ENCODE measurements around the gene SCGB1A1.
A peak's percentile ranks its signal among the peaks of the same experiment; 100 is the strongest.

The SCGB1A1 gene

DNA sequence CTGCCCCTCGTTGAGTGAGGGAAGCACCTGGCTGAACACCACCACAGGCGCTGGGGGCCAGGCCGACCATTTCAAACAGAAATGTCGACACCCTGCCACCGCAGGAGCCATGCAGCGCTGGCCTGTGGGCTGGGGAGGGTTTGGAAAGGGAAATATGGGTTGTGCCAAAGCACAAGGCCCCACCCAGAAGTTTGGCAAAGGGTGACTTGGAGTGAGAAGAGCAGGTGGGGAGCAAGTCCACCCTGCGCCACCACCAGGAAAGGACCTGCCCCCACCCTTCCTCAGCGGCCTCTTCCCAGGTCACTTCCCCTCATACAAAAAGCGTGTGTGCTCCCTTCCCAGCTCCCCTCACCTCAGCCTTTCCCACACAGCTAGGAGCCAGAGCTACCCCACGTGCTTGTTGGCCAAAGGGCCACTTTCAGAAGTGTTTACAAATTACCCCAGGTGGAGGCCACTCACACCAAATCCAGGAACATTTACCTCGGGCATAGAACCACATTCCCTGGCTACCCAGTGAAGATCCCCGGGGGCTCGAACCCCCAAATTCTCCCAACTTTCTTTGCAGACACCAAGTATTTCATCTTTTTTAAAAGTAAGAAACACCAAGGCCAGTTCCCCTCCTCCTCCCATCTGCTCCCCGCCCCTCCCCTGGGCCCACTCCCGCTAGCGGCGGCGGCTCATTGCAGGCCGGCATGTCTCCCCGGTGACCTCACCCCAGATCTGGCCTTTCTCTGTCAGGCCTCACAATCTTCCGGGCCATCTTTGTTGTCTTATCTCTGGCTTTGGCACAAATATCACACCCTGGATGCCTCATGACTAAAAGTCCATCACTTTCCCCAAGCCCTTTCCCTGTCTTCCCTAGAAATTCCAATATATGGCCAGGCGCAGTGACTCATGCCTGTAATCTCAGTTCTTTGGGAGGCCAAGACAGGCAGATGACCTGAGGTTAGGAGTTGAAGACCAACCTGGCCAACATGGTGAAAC, 20.5 kb upstream of the SCGB1A1 start:
- DNase-seq = no peak

DNA sequence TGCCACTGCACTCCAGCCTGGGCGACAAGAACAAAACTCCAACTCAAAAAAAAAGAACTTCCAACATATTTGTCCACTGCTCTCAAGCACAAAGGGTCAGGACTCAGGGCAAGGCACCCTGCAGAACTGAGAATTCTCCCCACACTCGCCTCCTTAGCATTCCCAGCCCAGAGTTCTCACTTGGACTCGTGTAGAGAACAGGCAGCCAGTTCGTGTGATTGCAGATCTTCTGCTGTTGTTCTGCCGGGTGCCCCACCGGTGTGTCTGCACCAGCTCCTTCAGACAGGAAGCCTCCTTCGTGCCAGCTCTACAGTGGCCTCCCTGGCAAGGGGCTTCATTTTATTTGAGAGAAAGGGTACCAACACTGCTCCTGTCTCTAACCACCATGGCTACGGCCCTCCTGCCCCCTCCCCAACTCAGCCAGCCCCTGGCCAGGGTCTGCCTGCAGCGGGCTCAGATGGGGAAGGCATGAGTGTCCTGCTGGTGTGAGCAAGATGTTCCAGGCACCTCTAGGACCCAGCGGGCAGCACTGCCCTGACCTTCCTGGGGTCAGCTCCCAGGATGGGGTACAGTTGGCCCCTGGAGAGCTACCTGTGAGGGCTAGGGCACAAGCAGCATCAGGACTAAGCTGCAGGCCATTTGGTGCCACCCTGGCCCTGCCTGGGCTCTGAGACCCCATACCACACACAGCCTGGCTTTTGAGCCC, 19.5 kb upstream of the SCGB1A1 start:
- peak; percentile 43 for DNase-seq

DNA sequence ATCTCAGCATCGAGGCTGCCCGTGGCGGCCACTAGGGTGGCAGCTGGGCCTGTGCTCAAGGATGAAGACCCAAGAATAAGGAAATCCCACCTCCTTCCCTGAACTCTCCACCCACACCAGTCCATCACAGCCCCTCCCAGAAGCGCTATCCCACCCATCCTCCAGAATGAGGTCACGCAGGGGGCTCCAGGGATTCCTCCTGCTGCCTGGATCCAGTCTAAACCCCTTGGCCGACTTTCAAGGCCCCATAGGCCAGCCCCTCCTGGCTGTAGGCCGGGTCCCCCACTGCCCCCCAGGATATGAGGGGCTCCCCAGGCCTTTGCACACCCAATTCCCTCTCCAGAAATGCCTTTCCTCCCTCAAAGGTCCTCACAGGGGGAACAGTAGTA, 19.0 kb upstream of the SCGB1A1 start:
- DNase-seq = no peak

DNA sequence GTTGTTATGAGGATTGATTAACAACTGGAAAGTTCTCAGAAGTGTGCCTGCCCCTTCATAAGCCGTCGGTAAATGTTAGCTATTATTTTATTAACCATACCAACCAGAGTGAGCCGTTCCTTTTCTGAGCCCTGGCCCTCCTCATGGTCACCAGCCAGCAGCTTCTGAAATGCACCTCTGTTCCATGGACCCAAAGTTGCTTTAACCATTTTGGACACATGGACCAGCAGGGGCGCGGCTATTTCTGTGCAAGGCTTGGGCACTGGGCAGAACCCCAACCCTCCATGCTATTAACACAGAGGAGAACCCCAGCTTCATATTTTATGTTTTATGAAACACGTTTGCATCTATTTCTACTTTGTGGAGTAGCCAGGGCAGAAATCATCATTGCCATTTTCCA, 18.6 kb upstream of the SCGB1A1 start:
- no peak for DNase-seq

DNA sequence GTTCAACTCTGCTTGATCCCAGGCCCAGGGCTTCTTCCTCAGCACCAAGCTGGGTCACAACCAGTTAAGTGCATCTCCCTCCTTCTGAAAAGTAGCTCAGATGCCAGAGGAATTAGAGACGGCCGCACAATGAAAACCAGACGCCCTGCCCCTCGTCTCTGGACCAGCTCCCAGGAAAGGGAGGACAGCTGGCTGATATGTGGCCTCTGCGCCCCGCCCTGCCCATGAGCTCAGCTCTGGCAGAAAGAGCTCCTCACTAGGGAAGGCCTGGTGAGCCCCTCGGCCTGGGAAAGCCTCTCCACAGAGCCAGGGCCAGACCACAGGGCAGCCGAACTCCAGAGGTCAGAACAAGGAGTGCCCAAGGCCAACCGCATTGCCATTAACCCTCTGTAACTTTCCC, 18.1 kb upstream of the SCGB1A1 start:
- no peak for DNase-seq

DNA sequence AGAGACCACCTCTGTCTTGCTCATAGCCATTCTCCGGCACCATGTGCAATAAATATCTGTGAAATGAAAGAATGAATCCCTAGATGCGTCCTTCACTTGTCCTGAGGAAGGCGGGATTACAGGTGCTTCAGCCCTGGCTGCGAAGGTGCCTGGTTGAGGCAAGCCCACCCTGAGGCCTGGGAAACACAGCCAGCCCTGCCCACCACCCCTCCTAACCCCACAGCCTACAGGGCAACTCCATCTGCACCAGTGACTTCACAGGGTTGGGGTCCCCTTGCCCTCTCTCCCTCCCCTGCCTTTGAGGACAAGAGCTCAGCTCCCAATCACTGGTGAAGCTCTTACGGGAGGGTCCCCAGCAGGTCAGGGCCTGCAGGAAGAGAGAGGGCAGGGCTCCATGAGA, 17.5 kb upstream of the SCGB1A1 start:
- DNase-seq = no peak

DNA sequence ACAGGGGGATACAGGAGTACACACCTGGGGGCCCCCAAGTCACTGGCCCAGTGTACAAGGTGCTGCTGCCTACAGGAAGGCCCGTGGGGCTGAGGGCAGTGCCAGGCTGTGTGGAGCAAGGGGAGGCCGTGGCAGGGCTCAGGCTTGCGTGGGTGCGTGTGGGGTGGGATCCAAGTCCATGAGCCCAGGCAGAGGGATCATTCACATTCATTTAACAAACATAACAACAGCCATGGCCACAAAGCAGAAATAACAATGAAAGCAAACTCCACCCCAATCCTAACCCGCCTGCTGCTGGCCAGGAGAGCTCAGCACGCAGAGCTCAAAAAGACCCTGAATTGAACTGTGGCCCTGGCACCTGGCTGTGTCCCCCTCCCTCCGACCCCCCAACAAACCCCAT, 17.0 kb upstream of the SCGB1A1 start:
- peak; percentile 21 for DNase-seq

DNA sequence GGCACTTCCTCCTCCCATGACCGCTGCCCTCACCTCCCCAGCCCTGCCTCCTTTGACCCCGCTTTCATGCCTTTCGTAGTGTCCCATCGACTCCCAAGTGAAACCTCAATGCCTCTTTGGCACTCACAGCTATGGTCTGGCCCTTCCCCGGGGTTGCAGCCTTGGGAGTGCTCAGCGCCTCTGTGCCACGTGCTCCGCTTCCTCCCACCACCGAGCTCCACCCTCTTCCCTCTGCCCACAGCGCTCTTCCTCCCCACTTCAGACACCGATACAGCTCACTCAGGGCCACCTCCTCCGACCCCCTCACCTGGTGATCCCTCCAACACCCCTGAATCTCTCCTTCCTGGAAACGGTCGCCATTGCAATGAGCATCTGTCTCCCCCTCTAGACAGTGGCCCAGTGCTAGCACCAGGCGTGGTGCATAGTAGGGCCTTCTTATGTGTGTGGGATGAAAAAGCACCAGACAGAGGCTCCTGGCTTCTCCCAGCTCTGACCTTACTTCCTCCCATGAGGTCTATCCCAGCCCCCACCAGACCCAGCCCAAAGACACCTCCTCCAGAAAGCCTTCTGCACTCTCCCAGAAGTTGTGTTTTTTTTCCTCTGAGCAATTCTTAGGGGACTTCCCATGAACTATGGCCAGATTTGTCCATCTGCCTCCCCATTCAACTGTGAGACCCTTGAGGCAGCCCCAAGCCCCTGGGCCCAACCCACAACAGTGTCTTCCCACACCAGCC, 16.4 kb upstream of the SCGB1A1 start:
- DNase-seq = peak; percentile 79

DNA sequence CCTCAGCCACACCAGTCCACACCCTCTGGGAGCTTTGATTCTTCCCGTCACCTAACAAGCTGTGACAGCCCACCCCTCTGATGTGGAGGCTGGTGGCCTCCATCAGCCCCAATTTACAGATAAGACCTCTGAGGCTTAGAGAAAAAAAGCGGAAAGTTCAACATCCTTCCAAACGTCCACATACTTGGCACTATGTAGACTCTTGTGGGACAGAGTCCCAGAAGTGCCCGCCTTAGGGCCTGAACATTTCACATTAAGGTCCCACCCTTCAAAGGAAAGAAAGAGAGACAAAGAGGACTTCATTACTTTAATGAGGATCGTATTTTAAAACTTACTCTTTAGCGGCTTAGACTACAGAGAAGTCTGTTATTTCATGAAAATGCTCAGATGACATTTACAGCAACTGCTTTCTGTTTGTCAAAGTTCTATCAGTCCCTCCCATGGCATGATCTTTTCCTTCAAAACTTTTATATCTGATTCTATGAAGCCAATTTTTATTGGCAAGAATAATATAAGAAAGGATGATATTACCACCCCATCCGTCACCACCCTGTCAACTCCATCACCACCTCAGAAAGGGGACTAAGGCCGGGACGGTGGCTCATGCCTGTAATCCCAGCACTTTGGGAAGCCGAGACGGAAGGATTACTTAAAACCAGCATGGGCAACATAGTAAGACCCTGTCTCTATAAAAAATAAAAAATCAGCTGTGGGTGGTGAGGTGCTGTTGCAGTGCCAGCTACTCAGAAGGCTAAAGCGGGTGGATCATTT, 15.7 kb upstream of the SCGB1A1 start:
- DNase-seq = no peak

DNA sequence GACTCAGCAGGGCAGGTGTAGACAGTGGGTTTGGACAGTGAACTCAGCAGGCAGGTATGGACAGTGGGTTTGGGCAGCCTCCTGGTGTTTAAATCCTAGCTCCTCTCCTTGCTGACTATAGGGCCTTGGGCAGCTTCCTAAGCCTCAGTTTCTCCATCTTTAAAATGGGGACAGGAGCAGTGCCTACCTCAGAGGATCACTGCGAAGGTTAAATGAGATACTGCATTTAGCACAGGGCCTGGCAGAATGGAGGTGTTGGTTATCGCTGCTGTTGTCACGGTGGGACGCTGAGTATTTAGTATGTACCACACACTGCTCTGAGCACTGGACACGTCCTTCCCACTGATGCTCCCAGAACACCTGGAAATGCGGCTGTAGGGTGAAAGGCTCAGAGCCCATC, 14.4 kb upstream of the SCGB1A1 start:
- no peak for DNase-seq

DNA sequence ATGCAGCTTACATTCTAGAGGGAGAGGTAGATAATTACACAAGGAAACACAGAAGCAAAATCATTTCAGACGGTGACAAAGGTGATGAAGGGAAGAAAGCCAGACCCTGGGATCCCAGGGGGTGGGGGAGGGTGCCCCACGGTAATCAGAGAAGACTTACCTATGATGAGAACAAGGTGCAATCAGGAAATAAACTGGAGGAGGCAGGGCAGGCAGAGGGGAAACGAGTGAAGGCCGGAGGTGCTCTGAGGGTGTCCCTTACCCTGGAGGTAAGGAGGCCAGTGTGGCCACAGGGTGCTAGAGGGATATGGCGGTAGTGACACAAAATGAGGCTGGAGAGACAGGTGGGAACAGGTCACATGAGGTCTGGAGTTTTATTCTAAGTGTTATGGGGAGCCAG, 13.9 kb upstream of the SCGB1A1 start:
- DNase-seq = no peak

DNA sequence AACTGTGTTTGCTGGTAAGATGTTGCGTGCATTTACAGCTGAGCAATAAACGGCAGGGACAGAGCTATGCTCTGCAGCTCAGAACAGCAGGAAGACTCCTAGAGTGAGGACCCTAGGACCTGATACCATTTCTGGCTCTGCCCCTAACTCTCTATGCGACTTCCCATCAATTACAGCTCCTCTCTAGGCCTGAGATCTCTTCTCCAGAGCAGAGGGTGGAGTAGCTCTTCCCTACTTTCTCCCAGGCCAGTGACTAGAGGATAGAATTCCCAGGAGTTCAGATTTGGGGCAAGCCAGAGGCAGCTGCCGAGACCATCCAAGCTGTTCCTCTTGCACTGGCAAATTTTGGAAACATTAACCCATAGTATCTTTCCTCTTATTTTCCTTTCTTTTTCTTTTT, 12.8 kb upstream of the SCGB1A1 start:
- no peak for DNase-seq

DNA sequence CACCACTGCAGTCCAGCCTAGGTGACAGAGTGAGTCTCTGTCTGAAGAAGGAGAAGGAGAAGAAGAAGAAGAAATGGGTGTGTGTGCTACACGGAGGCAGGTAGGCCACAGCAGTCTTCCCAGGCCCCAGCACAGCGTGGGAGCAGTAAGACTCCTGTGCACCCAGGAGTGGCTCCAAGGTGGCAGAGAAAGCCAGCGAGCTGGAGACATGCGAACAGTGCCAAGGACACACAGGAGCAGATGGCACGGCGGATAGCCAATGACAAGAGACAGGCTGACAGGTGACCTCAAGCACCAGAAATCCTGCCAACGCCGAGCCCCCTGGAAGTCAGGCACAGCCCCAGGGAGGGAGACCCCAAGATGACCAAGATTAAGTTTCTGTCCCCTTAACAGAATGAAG, 9.0 kb upstream of the SCGB1A1 start:
- no peak for DNase-seq

DNA sequence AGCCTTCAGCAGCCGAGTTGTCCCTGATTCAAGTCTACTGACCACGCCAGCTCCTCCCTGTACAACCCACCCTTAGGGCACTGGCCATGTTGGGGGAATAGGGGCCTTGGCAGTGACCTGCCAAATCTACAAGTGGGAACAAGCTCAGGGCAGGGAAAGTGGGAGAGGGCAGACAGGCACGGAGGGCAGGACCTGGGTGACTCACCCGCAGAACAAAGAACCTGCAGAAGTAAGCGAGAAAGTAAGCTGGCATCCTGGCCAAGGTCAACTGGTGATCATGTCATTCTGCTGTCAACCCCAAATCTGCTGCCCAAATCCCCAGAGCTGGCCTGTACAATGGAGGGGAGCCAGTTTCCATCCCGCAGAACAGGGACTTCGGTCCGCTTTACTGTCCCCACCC, 7.9 kb upstream of the SCGB1A1 start:
- no peak for DNase-seq

DNA sequence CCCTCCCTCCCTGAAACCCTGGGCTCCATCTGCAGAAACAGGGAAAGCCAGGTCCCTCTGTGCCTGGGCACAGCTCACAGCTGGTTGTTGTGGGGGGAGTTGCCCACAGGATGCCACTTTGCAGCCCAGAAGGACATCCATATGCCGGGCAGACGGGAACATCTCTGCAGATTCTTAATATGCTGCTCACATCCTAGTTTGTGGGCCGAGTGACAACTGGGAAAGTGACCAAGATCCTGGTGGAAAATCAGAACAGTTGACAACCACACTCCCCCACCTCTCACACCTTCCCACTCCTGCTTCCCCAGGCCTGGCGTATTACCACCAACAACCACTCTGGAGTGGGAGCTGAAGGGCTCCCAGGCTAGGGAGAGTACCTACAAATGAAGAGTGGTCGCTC, 7.3 kb upstream of the SCGB1A1 start:
- no peak for DNase-seq

DNA sequence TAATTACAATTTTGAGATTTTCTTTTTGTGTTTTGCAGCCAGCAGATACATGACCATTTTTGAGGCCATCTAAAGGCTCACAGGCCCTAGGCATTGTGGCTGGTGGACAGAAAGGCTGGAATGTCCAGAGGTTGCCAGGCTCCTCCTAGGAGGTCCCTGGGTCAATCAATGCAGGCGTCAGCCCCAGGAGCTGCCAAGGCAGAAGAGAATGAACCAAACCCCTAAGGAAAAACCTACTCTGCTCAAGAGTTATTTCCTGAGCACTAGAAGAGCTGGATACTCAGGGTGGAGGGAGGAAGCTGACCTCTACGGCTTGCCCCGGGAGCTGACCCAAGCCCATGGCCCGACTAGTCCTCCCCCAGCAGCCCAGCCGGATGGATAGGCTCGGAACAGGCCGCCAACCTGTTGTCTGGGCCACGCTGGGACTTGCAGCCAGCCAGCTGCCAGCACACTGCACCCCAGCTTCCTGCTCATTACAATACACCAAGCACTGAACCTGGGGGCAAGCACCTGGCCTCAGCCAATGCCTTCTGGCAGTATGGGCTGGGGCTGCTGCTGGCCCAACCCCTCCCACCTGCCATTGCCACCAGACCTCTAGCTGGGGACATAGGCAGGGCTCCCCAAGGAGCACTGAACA, 5.7 kb upstream of the SCGB1A1 start:
- no peak for DNase-seq

DNA sequence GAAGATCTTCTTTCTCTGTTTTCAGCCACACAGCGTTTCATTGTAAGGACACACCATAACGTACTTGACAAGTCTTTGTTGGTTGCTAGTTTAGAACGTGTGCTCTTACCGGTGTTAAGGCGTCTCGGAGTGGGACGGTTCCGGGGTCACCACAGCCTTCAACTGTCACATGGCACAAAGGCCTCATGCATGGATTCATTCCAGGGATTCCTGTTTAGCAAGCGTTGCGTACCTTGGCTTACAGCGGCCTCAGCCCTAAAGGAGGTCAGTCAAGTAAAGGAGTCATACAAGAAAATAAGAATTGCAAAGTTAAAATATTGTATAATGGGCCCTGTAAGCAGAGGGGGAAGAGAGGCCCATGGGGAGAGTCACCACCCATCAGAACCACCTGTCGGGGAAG, 2.2 kb upstream of the SCGB1A1 start:
- no peak for DNase-seq

DNA sequence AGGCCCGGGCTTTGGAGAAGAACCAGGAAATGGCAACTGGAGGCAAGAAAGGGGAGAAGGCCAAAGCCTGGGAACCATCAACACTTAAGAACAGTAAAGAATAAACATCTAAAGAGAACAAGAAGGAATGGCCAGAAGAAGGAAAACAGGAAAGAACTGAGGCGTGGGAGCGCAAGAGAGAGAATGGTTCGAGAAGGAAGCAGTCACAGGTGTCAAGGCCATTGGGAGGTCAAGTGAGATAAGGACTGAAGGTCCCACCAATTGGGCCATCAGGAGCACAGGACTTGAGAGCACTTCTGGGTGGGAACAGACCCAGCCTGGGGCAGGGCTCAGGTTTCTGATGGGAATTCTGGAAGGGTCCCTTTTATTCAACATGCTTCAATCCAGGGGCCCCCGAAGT, 697 bp upstream of the SCGB1A1 start:
- DNase-seq = no peak

DNA sequence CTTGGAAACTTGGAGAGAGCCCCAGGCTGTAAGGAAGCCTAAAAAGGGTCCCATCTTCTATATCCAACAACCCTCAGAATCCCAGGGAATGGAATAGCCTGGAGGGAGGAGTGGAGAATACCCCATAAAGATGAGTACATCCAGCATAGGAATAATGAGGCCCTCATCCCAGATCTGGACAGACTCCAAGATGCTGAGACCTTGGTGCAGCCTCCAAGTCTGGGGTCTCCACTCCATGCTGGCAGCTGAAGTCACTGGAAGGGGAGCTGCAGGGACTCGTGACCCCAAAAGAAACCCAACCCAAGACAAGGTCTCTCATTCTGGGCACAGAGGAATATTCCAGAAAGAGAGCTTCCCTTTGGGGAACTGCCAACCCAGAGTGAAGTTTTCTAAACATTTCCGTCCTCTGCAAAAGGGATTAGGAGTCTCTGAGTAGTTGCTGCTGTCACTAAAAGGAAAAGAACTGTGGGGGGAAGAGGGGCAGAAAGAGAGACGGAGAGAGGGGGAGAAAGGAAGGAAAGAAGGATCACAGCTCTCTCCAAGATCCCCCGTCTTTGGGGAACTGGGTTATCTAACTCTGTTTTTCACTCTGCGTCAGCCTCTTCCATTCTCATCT, 589 bp downstream of the SCGB1A1 start:
- DNase-seq = no peak

DNA sequence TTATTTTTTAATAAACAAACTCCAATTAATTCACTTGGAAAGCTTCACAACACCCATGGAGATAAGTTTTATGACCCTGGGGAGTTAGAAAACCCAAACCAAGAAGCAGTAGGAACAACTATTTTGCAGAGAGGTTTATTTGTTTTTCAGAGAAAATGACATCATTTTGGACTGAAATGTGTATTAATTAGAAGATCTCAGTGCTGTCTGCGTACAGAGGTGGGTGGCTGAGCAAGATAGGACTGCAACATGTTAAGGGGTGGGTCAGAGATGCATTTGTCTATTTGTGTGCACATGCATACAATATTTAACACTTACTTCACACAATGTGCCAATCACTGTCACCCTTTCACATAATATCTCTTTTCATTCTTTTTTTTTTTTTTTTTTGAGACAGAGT, 1.1 kb downstream of the SCGB1A1 start:
- DNase-seq = no peak

DNA sequence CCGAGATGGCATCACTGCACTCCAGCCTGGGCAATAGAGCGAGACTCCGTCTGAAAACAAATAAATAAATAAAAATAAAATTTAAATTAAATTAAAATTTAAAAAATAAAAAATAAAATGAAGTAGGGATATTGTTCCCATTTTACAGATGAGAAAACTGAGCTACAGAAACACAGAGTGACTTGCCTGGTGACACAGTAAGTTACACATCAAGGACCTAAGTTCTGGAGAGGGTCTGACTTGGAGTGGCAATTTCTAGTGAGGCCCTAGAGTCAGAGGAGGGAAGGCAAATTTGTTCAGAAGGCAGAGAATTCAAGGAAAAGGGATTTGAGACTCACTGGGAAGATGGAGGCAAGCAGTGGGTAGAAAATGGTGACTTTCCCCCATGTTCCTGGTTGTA, 2.0 kb downstream of the SCGB1A1 start:
- DNase-seq = no peak

DNA sequence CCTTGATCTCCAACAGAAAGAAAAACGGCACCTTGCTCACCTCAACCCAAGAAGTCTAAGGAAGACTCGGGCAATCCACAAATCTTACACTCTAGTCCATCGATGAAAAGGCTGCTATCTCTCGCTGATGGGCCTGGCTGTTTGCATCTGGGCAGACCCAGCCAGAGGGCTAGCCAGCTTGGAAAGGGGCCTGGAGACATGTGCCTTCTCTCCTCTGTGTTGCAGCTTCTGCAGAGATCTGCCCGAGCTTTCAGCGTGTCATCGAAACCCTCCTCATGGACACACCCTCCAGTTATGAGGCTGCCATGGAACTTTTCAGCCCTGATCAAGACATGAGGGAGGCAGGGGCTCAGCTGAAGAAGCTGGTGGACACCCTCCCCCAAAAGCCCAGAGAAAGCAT, 3.2 kb downstream of the SCGB1A1 start:
- DNase-seq = no peak
